ENCODE results near the gene PLCH1.

PLCH1 gene

GRCh38 chr3:155444771-155445170, 300.1 kb downstream of the PLCH1 start:
- Histone ChIP-seq H3K4me3 (ENCODE audit: low read depth, low read length, poor library complexity, severe bottlenecking) (no peak overlapping the region), H3K4me2 (ENCODE audit: low read length) (no peak overlapping the region), H3F3A (ENCODE audit: insufficient read depth, low read length) (no peaks in the 10 kb centered on the region), H3K4me1 (ENCODE audit: insufficient read depth, low read length, severe bottlenecking) (no peaks in the 10 kb centered on the region), H3K27ac (ENCODE audit: low read depth, low read length, poor library complexity, severe bottlenecking) (no peak overlapping the region), H3K36me3 (ENCODE audit: insufficient read depth, low read length) (no peaks in the 10 kb centered on the region), H3K79me2 (ENCODE audit: insufficient read depth, low read length) (no peaks in the 10 kb centered on the region), H4K20me1 (ENCODE audit: insufficient read depth, low read length) (no peaks in the 10 kb centered on the region), H3K9me2 (ENCODE audit: low read depth, low read length) (peaks cover 3% of the 10 kb centered on the region; the same call in 1 of the 2 replicates), H3K9me3 (ENCODE audit: low read length) (no peaks in the 10 kb centered on the region), H3K9ac (ENCODE audit: low read length) (no peak overlapping the region), H2AFZ (ENCODE audit: low read length) (no peak overlapping the region), H3K27me3 (ENCODE audit: insufficient read depth, low read length) (no peaks in the 10 kb centered on the region)
- TF ChIP-seq EZH2 (IDR thresholded peaks at IDR 0.05; ENCODE audit: borderline replicate concordance, low read length) (no peak), CTCF (IDR thresholded peaks at IDR 0.05; ENCODE audit: low read length) (no peak)

DNA sequence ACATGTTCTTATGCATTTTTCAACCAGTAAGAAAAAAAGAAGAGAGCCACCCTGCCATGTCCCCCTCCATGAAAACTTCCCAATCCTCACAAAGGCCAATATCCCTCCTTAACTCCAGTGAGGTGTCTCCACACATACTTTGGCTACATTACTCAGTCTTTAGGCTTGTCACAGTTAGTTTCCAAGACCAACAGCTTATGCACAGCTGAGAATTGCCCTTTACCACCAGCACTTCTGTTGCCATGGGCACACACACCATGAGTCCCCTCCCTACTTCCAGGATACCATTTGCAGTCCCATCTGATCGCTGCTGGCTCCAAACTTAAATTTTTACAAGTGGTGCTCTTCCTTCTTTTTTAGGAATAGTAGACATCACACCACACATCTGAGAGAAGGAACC, 301.1 kb downstream of the PLCH1 start:
- Histone ChIP-seq H3K36me3 (ENCODE audit: insufficient read depth, low read length) (no peaks in the 10 kb centered on the region), H3F3A (ENCODE audit: insufficient read depth, low read length) (no peaks in the 10 kb centered on the region), H3K9me2 (ENCODE audit: low read depth, low read length) (peaks cover 3% of the 10 kb centered on the region; the same call in 1 of the 2 replicates), H3K27ac (ENCODE audit: low read depth, low read length, poor library complexity, severe bottlenecking) (no peak overlapping the region), H2AFZ (ENCODE audit: low read length) (no peak overlapping the region), H3K9ac (ENCODE audit: low read length) (no peak overlapping the region), H3K9me3 (ENCODE audit: low read length) (no peaks in the 10 kb centered on the region), H3K4me1 (ENCODE audit: insufficient read depth, low read length, severe bottlenecking) (no peaks in the 10 kb centered on the region), H3K4me3 (ENCODE audit: low read depth, low read length, poor library complexity, severe bottlenecking) (no peak overlapping the region), H3K79me2 (ENCODE audit: insufficient read depth, low read length) (no peaks in the 10 kb centered on the region), H3K4me2 (ENCODE audit: low read length) (no peak overlapping the region), H4K20me1 (ENCODE audit: insufficient read depth, low read length) (no peaks in the 10 kb centered on the region), H3K27me3 (ENCODE audit: insufficient read depth, low read length) (no peaks in the 10 kb centered on the region)
- TF ChIP-seq CTCF (IDR thresholded peaks at IDR 0.05; ENCODE audit: low read length): no peak
- TF ChIP-seq EZH2 (IDR thresholded peaks at IDR 0.05; ENCODE audit: borderline replicate concordance, low read length): no peak

DNA sequence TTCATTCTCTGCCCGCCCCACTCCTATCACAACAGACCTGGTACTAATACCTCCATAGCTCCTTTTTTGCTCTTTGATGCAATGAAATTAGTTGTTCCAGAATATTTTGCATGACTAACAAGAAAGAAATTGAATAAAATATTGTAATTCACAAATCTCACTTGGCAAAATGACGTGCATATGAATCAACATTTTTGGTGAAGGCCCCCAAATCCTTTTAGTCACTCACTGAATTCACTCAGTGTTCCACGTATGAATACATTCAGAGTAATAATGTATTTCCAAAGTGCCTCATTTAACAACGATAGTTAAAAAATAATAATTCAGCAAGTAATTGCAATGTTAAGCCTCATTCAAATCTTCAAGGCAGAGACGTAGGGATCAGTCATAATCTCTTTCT, 302.8 kb downstream of the PLCH1 start:
- H3K9me2 ChIP-seq (ENCODE audit: low read depth, low read length): peaks cover 3% of the 10 kb centered on the region; the same call in 1 of the 2 replicates
- H3K4me2 ChIP-seq (ENCODE audit: low read length): no peak overlapping the region
- no peak overlapping the region for H2AFZ ChIP-seq (ENCODE audit: low read length)
- TF ChIP-seq CTCF (IDR thresholded peaks at IDR 0.05; ENCODE audit: low read length) (no peak), EZH2 (IDR thresholded peaks at IDR 0.05; ENCODE audit: borderline replicate concordance, low read length) (no peak)
- H3K27me3 ChIP-seq (ENCODE audit: insufficient read depth, low read length): no peaks in the 10 kb centered on the region
- H3K9me3 ChIP-seq (ENCODE audit: low read length): no peaks in the 10 kb centered on the region
- H3K4me1 ChIP-seq (ENCODE audit: insufficient read depth, low read length, severe bottlenecking): no peaks in the 10 kb centered on the region
- H3K79me2 ChIP-seq (ENCODE audit: insufficient read depth, low read length): no peaks in the 10 kb centered on the region
- H4K20me1 ChIP-seq (ENCODE audit: insufficient read depth, low read length): no peaks in the 10 kb centered on the region
- H3K36me3 ChIP-seq (ENCODE audit: insufficient read depth, low read length): no peaks in the 10 kb centered on the region
- no peak overlapping the region for H3K9ac ChIP-seq (ENCODE audit: low read length)
- H3K27ac ChIP-seq (ENCODE audit: low read depth, low read length, poor library complexity, severe bottlenecking): no peak overlapping the region
- no peaks in the 10 kb centered on the region for H3F3A ChIP-seq (ENCODE audit: insufficient read depth, low read length)
- no peak overlapping the region for H3K4me3 ChIP-seq (ENCODE audit: low read depth, low read length, poor library complexity, severe bottlenecking)
